ENCODE data around the gene SDR42E2. TPM values are rescaled to one million over a fixed set of nuclear protein-coding genes. Genes with fewer than 3 reads are reported as not detected.

Gene SDR42E2
- total and polyA plus RNA-seq, 10 of the 15 experiments (the other 5 are each of a cell fraction or from before 2014, with no cell fraction given) = 0.01 to 0.09 (median 0.08) TPM; not detected in 4

GRCh38 chr16:22217890-22218730, 55.8 kb downstream of the SDR42E2 start (continued):
- TF ChIP-seq BCLAF1 (IDR thresholded peaks at IDR 0.05) (no peak), ZNF622 (IDR thresholded peaks at IDR 0.05) (no peak), POLR2A (IDR thresholded peaks at IDR 0.05; ENCODE audit: low read depth, low read length) (peak; percentile 72), MLLT1 (IDR thresholded peaks at IDR 0.05) (no peak), MYB (IDR thresholded peaks at IDR 0.05; ENCODE audit: borderline replicate concordance, low read depth, low read length) (no peak), E4F1 (IDR thresholded peaks at IDR 0.05; ENCODE audit: borderline replicate concordance, partially characterized antibody) (no peak), USF1 (IDR thresholded peaks at IDR 0.05; ENCODE audit: borderline replicate concordance, extremely low read length, insufficient read depth, low read depth, low read length) (peak; percentile 83), MEF2B (IDR thresholded peaks at IDR 0.05; ENCODE audit: partially characterized antibody, poor library complexity, severe bottlenecking) (peak; percentile 77), PML (IDR thresholded peaks at IDR 0.05; ENCODE audit: low read length) (no peak), GABPA (IDR thresholded peaks at IDR 0.05; ENCODE audit: low read depth) (no peak), NFYB (IDR thresholded peaks at IDR 0.05; ENCODE audit: insufficient read depth, low read depth, low read length) (peak; percentile 96), CBX3 (IDR thresholded peaks at IDR 0.05; ENCODE audit: borderline replicate concordance, low read depth) (no peak), SUZ12 (IDR thresholded peaks at IDR 0.05; ENCODE audit: unreplicated experiment) (no peak), BCL3 (IDR thresholded peaks at IDR 0.05; ENCODE audit: borderline replicate concordance, insufficient read depth, low read depth, low read length, poor library complexity, severe bottlenecking) (no peak), ZNF274 (IDR thresholded peaks at IDR 0.05; ENCODE audit: insufficient read depth, insufficient read length) (no peak), SUPT20H (IDR thresholded peaks at IDR 0.05; ENCODE audit: borderline replicate concordance, control insufficient read depth, low read depth, low read length) (no peak), SMARCA5 (IDR thresholded peaks at IDR 0.05) (peak; percentile 23; the same call in 1 of the 2 replicates), ZZZ3 (IDR thresholded peaks at IDR 0.05; ENCODE audit: control insufficient read depth, insufficient read length, low read depth) (no peak), HDAC2 (IDR thresholded peaks at IDR 0.05) (no peak), RB1 (IDR thresholded peaks at IDR 0.05; ENCODE audit: borderline replicate concordance) (no peak)

Data from GM12878 (cell line).